Progenitor cell of endocrine pancreas (in vitro differentiated cells): ENCODE data around the gene DDI2. TPM values are rescaled to one million over a fixed set of nuclear protein-coding genes. Genes with fewer than 3 reads are reported as not detected.

Experiments
- DNase-seq: peaks from one replicate; pipeline ENCODE4 v3.0.0; 2021; ENCODE audit warnings: low spot score; ENCODE audit not compliant: unreplicated experiment
- H3K27ac Mint-ChIP-seq: 2 replicates; pipeline ENCODE4 v1.8.0; 2021; ENCODE audit warnings: mild to moderate bottlenecking, moderate library complexity, mixed read lengths
- H3K27me3 Mint-ChIP-seq: 2 replicates; pipeline ENCODE4 v1.8.0; 2021; ENCODE audit warnings: mixed read lengths
- H3K36me3 Mint-ChIP-seq: 2 replicates; pipeline ENCODE4 v1.8.0; 2022; ENCODE audit warnings: mixed read lengths; ENCODE audit not compliant: insufficient read depth
- H3K4me1 Mint-ChIP-seq: 2 replicates; pipeline ENCODE4 v1.8.0; 2021; ENCODE audit warnings: low read depth, mixed read lengths
- H3K4me3 Mint-ChIP-seq: 2 replicates; pipeline ENCODE4 v1.8.0; 2021; ENCODE audit warnings: low read depth, mild to moderate bottlenecking, moderate library complexity, mixed read lengths
- H3K9me3 Mint-ChIP-seq: 2 replicates; pipeline ENCODE4 v1.8.0; 2021; ENCODE audit warnings: low read depth, mixed read lengths
- total RNA-seq: library from RNA; stranded (reverse); gene quantifications from 2 replicates; pipeline ENCODE4 v1.2.1, GENCODE V29; 2021
- TF ChIP-seq, protein P1 (sequence below): fragments of 200-600 bp; sonication (generic); IDR thresholded peaks from one replicate; pipeline ENCODE4 v1.5.0; 2021; ENCODE audit warnings: antibody characterized with exemption, mild to moderate bottlenecking; ENCODE audit not compliant: unreplicated experiment

Gene DDI2
- total RNA-seq, 1 donor from 2014 or later, result 35.6 TPM

GRCh38 chr1:15637826-15638225, 20.6 kb downstream of the DDI2 start:
- no peak overlapping the region for H3K27ac Mint-ChIP-seq
- H3K4me3 Mint-ChIP-seq, result no peak overlapping the region
- TF ChIP-seq, protein P1, sequence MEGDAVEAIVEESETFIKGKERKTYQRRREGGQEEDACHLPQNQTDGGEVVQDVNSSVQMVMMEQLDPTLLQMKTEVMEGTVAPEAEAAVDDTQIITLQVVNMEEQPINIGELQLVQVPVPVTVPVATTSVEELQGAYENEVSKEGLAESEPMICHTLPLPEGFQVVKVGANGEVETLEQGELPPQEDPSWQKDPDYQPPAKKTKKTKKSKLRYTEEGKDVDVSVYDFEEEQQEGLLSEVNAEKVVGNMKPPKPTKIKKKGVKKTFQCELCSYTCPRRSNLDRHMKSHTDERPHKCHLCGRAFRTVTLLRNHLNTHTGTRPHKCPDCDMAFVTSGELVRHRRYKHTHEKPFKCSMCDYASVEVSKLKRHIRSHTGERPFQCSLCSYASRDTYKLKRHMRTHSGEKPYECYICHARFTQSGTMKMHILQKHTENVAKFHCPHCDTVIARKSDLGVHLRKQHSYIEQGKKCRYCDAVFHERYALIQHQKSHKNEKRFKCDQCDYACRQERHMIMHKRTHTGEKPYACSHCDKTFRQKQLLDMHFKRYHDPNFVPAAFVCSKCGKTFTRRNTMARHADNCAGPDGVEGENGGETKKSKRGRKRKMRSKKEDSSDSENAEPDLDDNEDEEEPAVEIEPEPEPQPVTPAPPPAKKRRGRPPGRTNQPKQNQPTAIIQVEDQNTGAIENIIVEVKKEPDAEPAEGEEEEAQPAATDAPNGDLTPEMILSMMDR, result no peak
- no peaks in the 10 kb centered on the region for H3K4me1 Mint-ChIP-seq
- H3K9me3 Mint-ChIP-seq, result no peaks in the 10 kb centered on the region
- H3K36me3 Mint-ChIP-seq, result peaks cover 20% of the 10 kb centered on the region
- no peaks in the 10 kb centered on the region for H3K27me3 Mint-ChIP-seq
- no peak for DNase-seq

DNA sequence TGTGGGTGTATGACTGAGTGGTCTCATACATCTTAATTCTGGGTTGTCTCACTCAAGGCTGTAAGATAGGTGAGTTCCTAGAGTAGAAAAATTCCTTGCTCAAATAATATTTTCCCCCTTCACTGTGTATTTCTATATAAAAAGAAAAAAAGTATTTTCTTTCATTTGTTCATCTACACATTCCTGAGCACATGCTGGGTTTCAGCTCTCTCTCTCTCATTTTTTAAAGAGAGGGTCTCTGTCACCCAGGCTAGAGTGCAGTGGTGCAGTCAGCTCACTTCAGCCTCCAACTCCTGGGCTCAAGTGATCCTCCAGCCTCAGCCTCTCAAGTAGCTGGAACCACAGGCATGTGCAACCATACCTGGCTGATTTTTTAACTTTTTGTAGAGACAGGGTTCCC, 22.0 kb downstream of the DDI2 start:
- H3K36me3 Mint-ChIP-seq, result peaks cover 27% of the 10 kb centered on the region
- TF ChIP-seq, protein P1, result no peak
- H3K27me3 Mint-ChIP-seq, result no peaks in the 10 kb centered on the region
- no peak overlapping the region for H3K27ac Mint-ChIP-seq
- DNase-seq, result no peak
- H3K9me3 Mint-ChIP-seq, result no peaks in the 10 kb centered on the region
- H3K4me1 Mint-ChIP-seq, result no peaks in the 10 kb centered on the region
- H3K4me3 Mint-ChIP-seq, result no peak overlapping the region

DNA sequence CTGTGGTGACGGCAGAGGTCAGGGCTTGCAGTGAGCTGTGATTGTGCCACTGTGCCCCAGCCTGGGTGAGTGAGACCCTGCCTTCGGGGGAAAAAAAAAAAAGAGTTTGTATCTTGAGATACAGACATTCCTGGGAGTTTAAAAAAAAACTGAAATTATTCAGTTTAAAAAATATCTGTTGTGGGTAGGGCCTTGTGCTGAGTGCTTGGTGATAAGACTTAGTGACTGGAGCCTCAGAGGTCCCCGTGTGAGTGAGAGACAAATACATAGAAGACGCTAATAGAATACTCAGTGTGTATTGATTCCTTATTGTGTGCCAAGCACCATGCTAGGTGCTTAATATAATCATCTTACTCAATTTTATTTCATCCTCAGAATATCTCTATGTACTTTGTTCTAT, 22.7 kb downstream of the DDI2 start:
- Mint-ChIP-seq H3K27me3 (no peaks in the 10 kb centered on the region), H3K4me3 (no peak overlapping the region), H3K4me1 (no peaks in the 10 kb centered on the region), H3K27ac (no peak overlapping the region), H3K9me3 (no peaks in the 10 kb centered on the region), H3K36me3 (peaks cover 26% of the 10 kb centered on the region)
- no peak for DNase-seq
- TF ChIP-seq, protein P1, result no peak

- no peaks in the 10 kb centered on the region for H3K9me3 Mint-ChIP-seq
- no peaks in the 10 kb centered on the region for H3K27me3 Mint-ChIP-seq
- no peak for DNase-seq
- peaks cover 31% of the 10 kb centered on the region for H3K36me3 Mint-ChIP-seq
- H3K27ac Mint-ChIP-seq, result peak overlapping the region; percentile 15
- no peaks in the 10 kb centered on the region for H3K4me1 Mint-ChIP-seq
- TF ChIP-seq, protein P1, result no peak
- no peak overlapping the region for H3K4me3 Mint-ChIP-seq
Observed at GRCh38 chr1:15640667-15641066, 23.4 kb downstream of the DDI2 start.

DNA sequence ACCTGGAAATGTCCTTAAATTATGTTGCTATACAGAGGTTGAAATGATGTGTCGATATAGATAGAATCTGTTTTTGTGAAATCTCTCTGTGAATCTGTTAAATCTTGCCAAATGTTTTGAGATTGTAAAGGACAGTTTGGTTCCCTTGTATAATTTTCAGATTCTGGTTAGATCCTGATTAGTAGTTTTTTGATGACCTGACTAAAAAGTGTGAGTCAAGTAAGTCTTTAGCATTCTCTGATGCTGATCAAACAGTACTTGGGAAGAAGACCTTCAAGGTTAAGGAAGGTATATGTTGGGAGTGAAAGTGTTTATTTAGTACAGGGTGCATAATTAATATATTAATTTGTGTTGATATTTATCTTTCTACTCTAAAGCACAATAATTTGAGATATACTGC, 32.7 kb downstream of the DDI2 start:
- TF ChIP-seq, protein P1, result no peak
- Mint-ChIP-seq H3K27ac (no peak overlapping the region), H3K4me1 (no peaks in the 10 kb centered on the region), H3K9me3 (no peaks in the 10 kb centered on the region), H3K27me3 (no peaks in the 10 kb centered on the region), H3K4me3 (no peak overlapping the region), H3K36me3 (peaks cover 24% of the 10 kb centered on the region)
- no peak for DNase-seq
